Measurements from ENCODE around the gene C19orf12.

C19orf12 gene

GRCh38 chr19:29697523-29698261 lies 17.4 kb downstream of the C19orf12 start:
- no peak overlapping the region for H3K4me3 ChIP-seq
- no peak for DNase-seq (ENCODE audit: low spot score in 2 of 2)
- in situ Hi-C loops (cut with MboI; ENCODE audit: low sequenced_read_pairs) = loop anchor here (25.0 kb wide), 1 partner anchor 485 kb away; the partner anchor contains the start of gene UQCRFS1
- H3K27me3 ChIP-seq (ENCODE audit: low read depth) = no peaks in the 10 kb centered on the region
- H3K4me1 ChIP-seq = no peaks in the 10 kb centered on the region
- H3K36me3 ChIP-seq (replicated peaks) = no peaks in the 10 kb centered on the region; the same call in 1 of the 2 replicates
- H3K9me3 ChIP-seq = no peaks in the 10 kb centered on the region; the same call in 1 of the 2 replicates

GRCh38 chr19:29696565-29696846 lies 18.6 kb downstream of the C19orf12 start:
- Histone ChIP-seq H3K9me3 (no peaks in the 10 kb centered on the region; the same call in 1 of the 2 replicates), H3K27me3 (ENCODE audit: low read depth) (no peaks in the 10 kb centered on the region), H3K4me1 (no peaks in the 10 kb centered on the region), H3K36me3 (replicated peaks) (no peaks in the 10 kb centered on the region), H3K4me3 (no peak overlapping the region)
- in situ Hi-C loops (cut with MboI; ENCODE audit: low sequenced_read_pairs) = loop anchor here (25.0 kb wide), 1 partner anchor 484 kb away; the partner anchor contains the start of gene UQCRFS1
- no peak for DNase-seq (ENCODE audit: low spot score in 2 of 2)

- H3K4me3 ChIP-seq = no peak overlapping the region
- DNase-seq (ENCODE audit: low spot score in 2 of 2) = no peak
- H3K9me3 ChIP-seq = no peaks in the 10 kb centered on the region; the same call in 1 of the 2 replicates
- H3K4me1 ChIP-seq = no peaks in the 10 kb centered on the region
- in situ Hi-C loops (cut with MboI; ENCODE audit: low sequenced_read_pairs) = loop anchor here (25.0 kb wide), 1 partner anchor 484 kb away; the partner anchor contains the start of gene UQCRFS1
- no peaks in the 10 kb centered on the region for H3K36me3 ChIP-seq (replicated peaks)
- H3K27me3 ChIP-seq (ENCODE audit: low read depth) = no peaks in the 10 kb centered on the region
These were observed 19.1 kb downstream of the C19orf12 start for GRCh38 chr19:29695765-29696564.

- Histone ChIP-seq H3K4me1 (no peaks in the 10 kb centered on the region), H3K36me3 (replicated peaks) (no peaks in the 10 kb centered on the region), H3K4me3 (no peak overlapping the region), H3K9me3 (no peaks in the 10 kb centered on the region; the same call in 1 of the 2 replicates), H3K27me3 (ENCODE audit: low read depth) (no peaks in the 10 kb centered on the region)
- in situ Hi-C loops (cut with MboI; ENCODE audit: low sequenced_read_pairs) = loop anchor here (25.0 kb wide), 1 partner anchor 483 kb away; the partner anchor contains the start of gene UQCRFS1
- DNase-seq (ENCODE audit: low spot score in 2 of 2) = peak; percentile 27 to 81
These were observed 20.1 kb downstream of the C19orf12 start for GRCh38 chr19:29694669-29695627.

GRCh38 chr19:29694161-29694560 lies 20.9 kb downstream of the C19orf12 start:
- in situ Hi-C loops (cut with MboI; ENCODE audit: low sequenced_read_pairs) = loop anchor here (25.0 kb wide), 1 partner anchor 482 kb away; the partner anchor contains the start of gene UQCRFS1
- H3K27me3 ChIP-seq (ENCODE audit: low read depth) = no peaks in the 10 kb centered on the region

GRCh38 chr19:29690842-29691241 lies 24.2 kb downstream of the C19orf12 start:
- Histone ChIP-seq H3K27me3 (ENCODE audit: low read depth) (no peaks in the 10 kb centered on the region), H3K9me3 (0 out of 2 replicates have a peak, but pooled peaks cover 3% of the 10 kb centered on the region), H3K4me3 (no peak overlapping the region), H3K36me3 (replicated peaks) (no peaks in the 10 kb centered on the region), H3K4me1 (no peaks in the 10 kb centered on the region)
- peak; percentile 43 to 57 for DNase-seq (ENCODE audit: low spot score in 2 of 2)
- in situ Hi-C loops (cut with MboI; ENCODE audit: low sequenced_read_pairs) = loop anchor here (25.0 kb wide), 1 partner anchor 479 kb away; the partner anchor contains the start of gene UQCRFS1

More at GRCh38 chr19:29694161-29694560, 20.9 kb downstream of the C19orf12 start:
- Histone ChIP-seq H3K9me3 (no peaks in the 10 kb centered on the region; the same call in 1 of the 2 replicates), H3K36me3 (replicated peaks) (no peaks in the 10 kb centered on the region), H3K4me3 (no peak overlapping the region), H3K4me1 (no peaks in the 10 kb centered on the region)
- no peak for DNase-seq (ENCODE audit: low spot score in 2 of 2)

- Histone ChIP-seq H3K4me3 (no peak overlapping the region), H3K4me1 (no peaks in the 10 kb centered on the region; the same call in 1 of the 2 replicates), H3K36me3 (replicated peaks) (no peaks in the 10 kb centered on the region), H3K27me3 (ENCODE audit: low read depth) (no peaks in the 10 kb centered on the region), H3K9me3 (0 out of 2 replicates have a peak, but pooled peaks cover 3% of the 10 kb centered on the region)
- in situ Hi-C loops (cut with MboI; ENCODE audit: low sequenced_read_pairs) = loop anchor here (25.0 kb wide), 1 partner anchor 476 kb away; the partner anchor contains the start of gene UQCRFS1
- DNase-seq (ENCODE audit: low spot score in 2 of 2) = no peak
These were observed 26.9 kb downstream of the C19orf12 start for GRCh38 chr19:29687897-29688728.

- no peak for DNase-seq (ENCODE audit: low spot score in 2 of 2)
- Histone ChIP-seq H3K4me3 (no peak overlapping the region), H3K27me3 (ENCODE audit: low read depth) (no peaks in the 10 kb centered on the region), H3K36me3 (replicated peaks) (no peaks in the 10 kb centered on the region), H3K4me1 (no peaks in the 10 kb centered on the region; the same call in 1 of the 2 replicates), H3K9me3 (0 out of 2 replicates have a peak, but pooled peaks cover 3% of the 10 kb centered on the region)
- in situ Hi-C loops (cut with MboI; ENCODE audit: low sequenced_read_pairs) = loop anchor here (25.0 kb wide), 1 partner anchor 475 kb away; the partner anchor contains the start of gene UQCRFS1
These were observed 27.7 kb downstream of the C19orf12 start for GRCh38 chr19:29687244-29687896.

GRCh38 chr19:29686285-29686805 lies 28.7 kb downstream of the C19orf12 start:
- Histone ChIP-seq H3K4me1 (no peaks in the 10 kb centered on the region; the same call in 1 of the 2 replicates), H3K27me3 (ENCODE audit: low read depth) (no peaks in the 10 kb centered on the region), H3K36me3 (replicated peaks) (no peaks in the 10 kb centered on the region), H3K9me3 (0 out of 2 replicates have a peak, but pooled peaks cover 3% of the 10 kb centered on the region), H3K4me3 (no peak overlapping the region)
- no peak for DNase-seq (ENCODE audit: low spot score in 2 of 2)
- in situ Hi-C loops (cut with MboI; ENCODE audit: low sequenced_read_pairs) = loop anchor here (25.0 kb wide), 1 partner anchor 474 kb away; the partner anchor contains the start of gene UQCRFS1

- in situ Hi-C loops (cut with MboI; ENCODE audit: low sequenced_read_pairs) = loop anchor here (25.0 kb wide), 1 partner anchor 473 kb away; the partner anchor contains the start of gene UQCRFS1
- no peak for DNase-seq (ENCODE audit: low spot score in 2 of 2)
- H3K36me3 ChIP-seq (replicated peaks) = no peaks in the 10 kb centered on the region
- H3K27me3 ChIP-seq (ENCODE audit: low read depth) = no peaks in the 10 kb centered on the region
- H3K9me3 ChIP-seq = 0 out of 2 replicates have a peak, but pooled peaks cover 3% of the 10 kb centered on the region
- H3K4me1 ChIP-seq = no peaks in the 10 kb centered on the region; the same call in 1 of the 2 replicates
- H3K4me3 ChIP-seq = no peak overlapping the region
These were observed 29.7 kb downstream of the C19orf12 start for GRCh38 chr19:29685326-29685725.

GRCh38 chr19:29683009-29683408 lies 32.1 kb downstream of the C19orf12 start:
- Histone ChIP-seq H3K27me3 (ENCODE audit: low read depth) (no peaks in the 10 kb centered on the region), H3K4me1 (no peaks in the 10 kb centered on the region; the same call in 1 of the 2 replicates), H3K9me3 (no peaks in the 10 kb centered on the region), H3K4me3 (no peak overlapping the region), H3K36me3 (replicated peaks) (no peaks in the 10 kb centered on the region)
- in situ Hi-C loops (cut with MboI; ENCODE audit: low sequenced_read_pairs) = loop anchor here (25.0 kb wide), 1 partner anchor 471 kb away; the partner anchor contains the start of gene UQCRFS1
- no peak for DNase-seq (ENCODE audit: low spot score in 2 of 2)

All from HAP-1 (cell line).